ENCODE results near the gene VSNL1.
"Not testable (repeated sequence)": the region's sequence is repeated elsewhere in the genome, so short reads cannot be mapped to it uniquely, and the experiment has no call there.

VSNL1 gene

GRCh38 chr2:17555150-17555549 lies 14.7 kb downstream of the VSNL1 start:
- no peak overlapping the region for H3K27ac ChIP-seq
- TF ChIP-seq CTCF (conservative IDR thresholded peaks at IDR 0.05), result no peak

GRCh38 chr2:17557596-17557995 lies 17.1 kb downstream of the VSNL1 start:
- H3K27ac ChIP-seq, result peak overlapping the region; percentile 45
- TF ChIP-seq CTCF (conservative IDR thresholded peaks at IDR 0.05), result no peak

GRCh38 chr2:17558053-17558452 lies 17.6 kb downstream of the VSNL1 start:
- peak overlapping the region; percentile 45 for H3K27ac ChIP-seq
- no peak for TF ChIP-seq CTCF (conservative IDR thresholded peaks at IDR 0.05)

- no peak for TF ChIP-seq CTCF (conservative IDR thresholded peaks at IDR 0.05)
- H3K27ac ChIP-seq, result no peak overlapping the region
These were observed 18.4 kb downstream of the VSNL1 start for GRCh38 chr2:17558878-17559277.

GRCh38 chr2:17565726-17566125 lies 25.2 kb downstream of the VSNL1 start:
- not testable (repeated sequence) for H3K27ac ChIP-seq

- H3K27ac ChIP-seq, result no peak overlapping the region
- no peak for TF ChIP-seq CTCF (conservative IDR thresholded peaks at IDR 0.05)
These were observed 31.2 kb downstream of the VSNL1 start for GRCh38 chr2:17571681-17572080.

- peak; percentile 60 for TF ChIP-seq CTCF (conservative IDR thresholded peaks at IDR 0.05)
- no peak overlapping the region for H3K27ac ChIP-seq
These were observed 32.7 kb downstream of the VSNL1 start for GRCh38 chr2:17573085-17573803.

- no peak for TF ChIP-seq CTCF (conservative IDR thresholded peaks at IDR 0.05)
- no peak overlapping the region for H3K27ac ChIP-seq
These were observed 33.3 kb downstream of the VSNL1 start for GRCh38 chr2:17573804-17574175.
